NCI-H2196 (cell line): ENCODE data around the gene PLEKHF1.

Source experiments
- DNase-seq: peaks from one replicate; lab custom pipeline; 2025; ENCODE audit not compliant: unreplicated experiment; lab: John Stamatoyannopoulos, UW

PLEKHF1 gene

GRCh38 chr19:29724746-29725145 lies 59.5 kb downstream of the PLEKHF1 start:
- no peak for DNase-seq
